Transverse colon (tissue), 4 donors: ENCODE measurements around the gene HGFAC.

Experiments used
- EP300 ChIP-seq: sonication (generic); formaldehyde crosslinking; IDR thresholded peaks from one replicate; pipeline ENCODE4 v1.6.1; 2017; ENCODE audit warnings: antibody characterized with exemption, low read depth
- POLR2A ChIP-seq: fragments of 450-650 bp; IDR thresholded peaks from one replicate; pipeline ENCODE4 v1.6.1; 2016; ENCODE audit warnings: antibody characterized with exemption, mild to moderate bottlenecking, moderate library complexity
- POLR2AphosphoS5 ChIP-seq, 3 donors: sonication (generic); formaldehyde crosslinking; IDR thresholded peaks; one replicate each; pipeline ENCODE4 v1.6.1; 2016; ENCODE audit warnings: antibody characterized with exemption in 3 of 3
- TF ChIP-seq, protein P1 (sequence below), 5 experiments: fragments of 200-600 bp in 3 of 5; fragments of 450-650 bp in 2 of 5; sonication (generic) in 3 of 5; IDR thresholded peaks; 1 replicate in 2 of 5; 2 replicates in 3 of 5; pipeline ENCODE4 v1.5.1; 2016 to 2017; ENCODE audit warnings: antibody characterized with exemption in 5 of 5, inconsistent platforms in 3 of 5, mild to moderate bottlenecking in 2 of 5, moderate library complexity in 1 of 5

DNA sequence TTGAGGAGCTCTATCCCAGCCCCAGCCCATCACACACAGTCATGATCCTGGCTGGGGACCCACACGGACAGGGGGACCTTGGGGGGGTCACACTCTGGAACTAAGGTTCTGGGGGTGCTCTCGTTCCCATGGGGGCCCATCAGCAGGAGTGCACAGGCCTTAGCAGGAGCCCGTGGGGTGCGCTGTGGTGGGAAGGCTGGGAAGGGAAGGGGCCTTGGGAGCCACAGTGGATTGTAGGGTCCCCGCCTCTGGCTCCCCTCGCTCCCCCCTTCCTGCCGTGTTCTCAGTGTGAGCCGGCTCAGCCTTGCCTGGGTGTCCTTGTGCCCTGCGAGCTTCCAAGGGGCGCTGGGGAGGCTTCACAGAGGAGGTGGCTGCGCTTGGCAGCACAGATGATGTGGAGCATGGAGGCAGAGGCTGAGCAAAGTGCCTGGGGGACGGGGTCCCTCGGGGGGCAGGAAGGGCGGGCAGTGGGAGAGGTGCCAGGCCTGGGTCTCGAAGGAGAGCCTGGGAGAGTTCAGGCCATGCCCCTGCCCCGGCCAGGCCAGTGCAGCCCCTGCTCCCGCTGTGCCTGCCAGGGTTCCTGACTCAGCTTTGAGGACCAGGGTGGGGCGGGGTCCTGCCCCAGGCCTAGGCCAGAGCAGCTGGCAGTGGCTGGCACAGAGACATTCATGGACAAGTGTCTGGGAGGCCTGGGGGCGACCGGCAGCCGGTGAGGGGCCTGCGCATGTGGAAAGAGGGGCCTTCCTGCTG, 5.5 kb upstream of the HGFAC start:
- TF ChIP-seq, protein P1, sequence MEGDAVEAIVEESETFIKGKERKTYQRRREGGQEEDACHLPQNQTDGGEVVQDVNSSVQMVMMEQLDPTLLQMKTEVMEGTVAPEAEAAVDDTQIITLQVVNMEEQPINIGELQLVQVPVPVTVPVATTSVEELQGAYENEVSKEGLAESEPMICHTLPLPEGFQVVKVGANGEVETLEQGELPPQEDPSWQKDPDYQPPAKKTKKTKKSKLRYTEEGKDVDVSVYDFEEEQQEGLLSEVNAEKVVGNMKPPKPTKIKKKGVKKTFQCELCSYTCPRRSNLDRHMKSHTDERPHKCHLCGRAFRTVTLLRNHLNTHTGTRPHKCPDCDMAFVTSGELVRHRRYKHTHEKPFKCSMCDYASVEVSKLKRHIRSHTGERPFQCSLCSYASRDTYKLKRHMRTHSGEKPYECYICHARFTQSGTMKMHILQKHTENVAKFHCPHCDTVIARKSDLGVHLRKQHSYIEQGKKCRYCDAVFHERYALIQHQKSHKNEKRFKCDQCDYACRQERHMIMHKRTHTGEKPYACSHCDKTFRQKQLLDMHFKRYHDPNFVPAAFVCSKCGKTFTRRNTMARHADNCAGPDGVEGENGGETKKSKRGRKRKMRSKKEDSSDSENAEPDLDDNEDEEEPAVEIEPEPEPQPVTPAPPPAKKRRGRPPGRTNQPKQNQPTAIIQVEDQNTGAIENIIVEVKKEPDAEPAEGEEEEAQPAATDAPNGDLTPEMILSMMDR (IDR thresholded peaks at IDR 0.05), result no peak
- TF ChIP-seq EP300 (no peak), POLR2A (no peak), POLR2AphosphoS5 (IDR thresholded peaks at IDR 0.05) (no peak)
